GM23338 (cell line): Measurements from ENCODE around the gene ZBTB39. TPM values are rescaled to one million over a fixed set of nuclear protein-coding genes. Genes with fewer than 3 reads are reported as not detected.

Experiments
- ATAC-seq: fragments of 200-7000 bp; cut with Tn5 transposase; 3 replicates; pipeline ENCODE4 v1.9.1; 2020
- DNase-seq: peaks from one replicate; pipeline ENCODE4 v3.0.0-alpha.2; 2015; ENCODE audit warnings: low spot score
- H2AFZ ChIP-seq: fragments of 200-600 bp; sonication (generic); 2 replicates; pipeline ENCODE4 v1.8.0; 2016; ENCODE audit warnings: antibody characterized with exemption, mild to moderate bottlenecking, moderate library complexity
- H3F3A ChIP-seq: fragments of 200-600 bp; sonication (generic); replicated peaks from 2 replicates; pipeline ENCODE4 v1.8.0; 2017; ENCODE audit warnings: antibody characterized with exemption, mixed run types, low read depth
- H3K27ac ChIP-seq: fragments of 200-600 bp; sonication (generic); 2 replicates; pipeline ENCODE4 v1.6.1; 2016; ENCODE audit warnings: low read depth
- H3K27me3 ChIP-seq: fragments of 200-600 bp; sonication (generic); 2 replicates; pipeline ENCODE4 v1.8.0; 2016; ENCODE audit warnings: mild to moderate bottlenecking, mixed run types, moderate library complexity; ENCODE audit not compliant: insufficient read depth
- H3K36me3 ChIP-seq: fragments of 200-600 bp; sonication (generic); 2 replicates; pipeline ENCODE4 v1.8.0; 2016; ENCODE audit warnings: mild to moderate bottlenecking; ENCODE audit not compliant: insufficient read depth
- H3K4me1 ChIP-seq: fragments of 200-600 bp; sonication (generic); 2 replicates; pipeline ENCODE4 v1.8.0; 2016; ENCODE audit warnings: mild to moderate bottlenecking, moderate library complexity; ENCODE audit not compliant: insufficient read depth
- H3K4me2 ChIP-seq: fragments of 200-600 bp; sonication (generic); 2 replicates; pipeline ENCODE4 v1.7.1; 2017; ENCODE audit warnings: mixed run types
- H3K4me3 ChIP-seq: fragments of 200-600 bp; sonication (generic); 2 replicates; pipeline ENCODE4 v1.6.1; 2016; ENCODE audit warnings: mixed run types
- H3K79me2 ChIP-seq: fragments of 200-600 bp; sonication (generic); replicated peaks from 2 replicates; pipeline ENCODE4 v1.8.0; 2017; ENCODE audit warnings: mild to moderate bottlenecking; ENCODE audit not compliant: insufficient read depth
- H3K9me2 ChIP-seq: fragments of 200-600 bp; sonication (generic); 2 replicates; pipeline ENCODE4 v1.8.0; 2017; ENCODE audit not compliant: insufficient read depth
- H4K20me1 ChIP-seq: fragments of 200-600 bp; sonication (generic); replicated peaks from 2 replicates; pipeline ENCODE4 v1.8.0; 2017; ENCODE audit warnings: mild to moderate bottlenecking; ENCODE audit not compliant: insufficient read depth
- H3K27ac Mint-ChIP-seq: 2 replicates; pipeline ENCODE4 v1.8.0; 2020; ENCODE audit warnings: inconsistent platforms, mild to moderate bottlenecking, moderate library complexity, mixed read lengths
- H3K27me3 Mint-ChIP-seq: 3 replicates; pipeline ENCODE4 v1.8.0; 2022; ENCODE audit warnings: low read depth, mild to moderate bottlenecking, moderate library complexity, mixed read lengths, inconsistent platforms; ENCODE audit not compliant: insufficient read depth, poor library complexity
- H3K36me3 Mint-ChIP-seq: 3 replicates; pipeline ENCODE4 v1.8.0; 2021; ENCODE audit warnings: low read depth, mild to moderate bottlenecking, inconsistent platforms, moderate library complexity, mixed read lengths
- H3K4me1 Mint-ChIP-seq: 3 replicates; pipeline ENCODE4 v1.8.0; 2020; ENCODE audit warnings: mild to moderate bottlenecking, inconsistent platforms, mixed read lengths
- H3K4me3 Mint-ChIP-seq: 3 replicates; pipeline ENCODE4 v1.8.0; 2021; ENCODE audit warnings: moderate library complexity, mild to moderate bottlenecking, inconsistent platforms, mixed read lengths
- H3K9me3 Mint-ChIP-seq: 3 replicates; pipeline ENCODE4 v1.8.0; 2020; ENCODE audit warnings: moderate library complexity, mild to moderate bottlenecking, inconsistent platforms, mixed read lengths
- NANOG ChIP-seq: IDR thresholded peaks from 2 replicates; pipeline ENCODE4 v1.6.1; 2016; ENCODE audit warnings: antibody characterized with exemption, borderline replicate concordance
- STAT1 ChIP-seq: IDR thresholded peaks from one replicate; pipeline ENCODE4 v1.6.1; 2016; ENCODE audit warnings: antibody characterized with exemption; ENCODE audit not compliant: unreplicated experiment
- ZNF331 ChIP-seq: fragments of 250-450 bp; sonication (Bioruptor Pico); IDR thresholded peaks from 2 replicates; pipeline ENCODE4 v1.5.0; 2020; ENCODE audit warnings: low read depth, mild to moderate bottlenecking, moderate library complexity
- polyA plus RNA-seq: library from polyadenylated mRNA; unstranded; fragments of >200 nt; fragmentation: Nextera tagmentation; extraction: Ambion mirVana; gene quantifications from 2 replicates; pipeline ENCODE4 v1.2.1, GENCODE V29; 2016
- total RNA-seq: library from RNA; depleted of rRNA; stranded (reverse); fragments of >200 nt; shearing (Covaris generic); gene quantifications from 2 replicates; pipeline ENCODE4 v1.2.3, GENCODE V29; 2014
- TF ChIP-seq, protein P1 (sequence below): fragments of 250-450 bp; sonication (Bioruptor Pico); IDR thresholded peaks from 2 replicates; pipeline ENCODE4 v1.5.0; 2020; ENCODE audit warnings: mild to moderate bottlenecking, moderate library complexity
- TF ChIP-seq, protein P2 (sequence below), 2 experiments: fragments of 200-600 bp in 1 of 2; sonication (generic) in 1 of 2; conservative IDR thresholded peaks; 2 replicates each; pipeline versions ENCODE4 v1.5.1 to v1.6.1; 2016 to 2017; ENCODE audit warnings: antibody characterized with exemption in 2 of 2, low read depth in 2 of 2, mild to moderate bottlenecking in 2 of 2, moderate library complexity in 1 of 2

The ZBTB39 gene
- total and polyA plus RNA-seq, 2 experiments from 2014 or later: 6.6 to 26.7 TPM

DNA sequence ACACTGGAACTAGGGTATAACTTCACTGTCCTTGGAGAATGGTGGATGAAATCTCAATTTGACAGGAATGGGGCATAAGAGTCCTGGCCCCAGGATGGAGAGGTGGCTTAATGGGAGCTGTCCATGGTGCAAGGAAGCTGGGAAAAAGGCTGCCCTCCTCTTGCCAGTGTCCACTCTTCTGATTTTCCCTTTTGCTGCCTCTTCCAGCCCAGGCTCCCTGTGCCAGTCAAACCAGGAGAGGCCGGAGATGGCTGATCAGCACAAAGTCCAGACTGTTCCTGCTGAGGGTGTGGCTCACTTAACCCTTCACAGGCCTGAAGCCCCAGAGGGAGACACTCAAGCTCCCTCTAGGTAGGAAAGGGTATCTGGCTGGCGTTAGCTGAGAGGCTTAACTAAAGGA, 43.5 kb upstream of the ZBTB39 start, which contains the start of gene MYO1A (continued):
- TF ChIP-seq, protein P1, sequence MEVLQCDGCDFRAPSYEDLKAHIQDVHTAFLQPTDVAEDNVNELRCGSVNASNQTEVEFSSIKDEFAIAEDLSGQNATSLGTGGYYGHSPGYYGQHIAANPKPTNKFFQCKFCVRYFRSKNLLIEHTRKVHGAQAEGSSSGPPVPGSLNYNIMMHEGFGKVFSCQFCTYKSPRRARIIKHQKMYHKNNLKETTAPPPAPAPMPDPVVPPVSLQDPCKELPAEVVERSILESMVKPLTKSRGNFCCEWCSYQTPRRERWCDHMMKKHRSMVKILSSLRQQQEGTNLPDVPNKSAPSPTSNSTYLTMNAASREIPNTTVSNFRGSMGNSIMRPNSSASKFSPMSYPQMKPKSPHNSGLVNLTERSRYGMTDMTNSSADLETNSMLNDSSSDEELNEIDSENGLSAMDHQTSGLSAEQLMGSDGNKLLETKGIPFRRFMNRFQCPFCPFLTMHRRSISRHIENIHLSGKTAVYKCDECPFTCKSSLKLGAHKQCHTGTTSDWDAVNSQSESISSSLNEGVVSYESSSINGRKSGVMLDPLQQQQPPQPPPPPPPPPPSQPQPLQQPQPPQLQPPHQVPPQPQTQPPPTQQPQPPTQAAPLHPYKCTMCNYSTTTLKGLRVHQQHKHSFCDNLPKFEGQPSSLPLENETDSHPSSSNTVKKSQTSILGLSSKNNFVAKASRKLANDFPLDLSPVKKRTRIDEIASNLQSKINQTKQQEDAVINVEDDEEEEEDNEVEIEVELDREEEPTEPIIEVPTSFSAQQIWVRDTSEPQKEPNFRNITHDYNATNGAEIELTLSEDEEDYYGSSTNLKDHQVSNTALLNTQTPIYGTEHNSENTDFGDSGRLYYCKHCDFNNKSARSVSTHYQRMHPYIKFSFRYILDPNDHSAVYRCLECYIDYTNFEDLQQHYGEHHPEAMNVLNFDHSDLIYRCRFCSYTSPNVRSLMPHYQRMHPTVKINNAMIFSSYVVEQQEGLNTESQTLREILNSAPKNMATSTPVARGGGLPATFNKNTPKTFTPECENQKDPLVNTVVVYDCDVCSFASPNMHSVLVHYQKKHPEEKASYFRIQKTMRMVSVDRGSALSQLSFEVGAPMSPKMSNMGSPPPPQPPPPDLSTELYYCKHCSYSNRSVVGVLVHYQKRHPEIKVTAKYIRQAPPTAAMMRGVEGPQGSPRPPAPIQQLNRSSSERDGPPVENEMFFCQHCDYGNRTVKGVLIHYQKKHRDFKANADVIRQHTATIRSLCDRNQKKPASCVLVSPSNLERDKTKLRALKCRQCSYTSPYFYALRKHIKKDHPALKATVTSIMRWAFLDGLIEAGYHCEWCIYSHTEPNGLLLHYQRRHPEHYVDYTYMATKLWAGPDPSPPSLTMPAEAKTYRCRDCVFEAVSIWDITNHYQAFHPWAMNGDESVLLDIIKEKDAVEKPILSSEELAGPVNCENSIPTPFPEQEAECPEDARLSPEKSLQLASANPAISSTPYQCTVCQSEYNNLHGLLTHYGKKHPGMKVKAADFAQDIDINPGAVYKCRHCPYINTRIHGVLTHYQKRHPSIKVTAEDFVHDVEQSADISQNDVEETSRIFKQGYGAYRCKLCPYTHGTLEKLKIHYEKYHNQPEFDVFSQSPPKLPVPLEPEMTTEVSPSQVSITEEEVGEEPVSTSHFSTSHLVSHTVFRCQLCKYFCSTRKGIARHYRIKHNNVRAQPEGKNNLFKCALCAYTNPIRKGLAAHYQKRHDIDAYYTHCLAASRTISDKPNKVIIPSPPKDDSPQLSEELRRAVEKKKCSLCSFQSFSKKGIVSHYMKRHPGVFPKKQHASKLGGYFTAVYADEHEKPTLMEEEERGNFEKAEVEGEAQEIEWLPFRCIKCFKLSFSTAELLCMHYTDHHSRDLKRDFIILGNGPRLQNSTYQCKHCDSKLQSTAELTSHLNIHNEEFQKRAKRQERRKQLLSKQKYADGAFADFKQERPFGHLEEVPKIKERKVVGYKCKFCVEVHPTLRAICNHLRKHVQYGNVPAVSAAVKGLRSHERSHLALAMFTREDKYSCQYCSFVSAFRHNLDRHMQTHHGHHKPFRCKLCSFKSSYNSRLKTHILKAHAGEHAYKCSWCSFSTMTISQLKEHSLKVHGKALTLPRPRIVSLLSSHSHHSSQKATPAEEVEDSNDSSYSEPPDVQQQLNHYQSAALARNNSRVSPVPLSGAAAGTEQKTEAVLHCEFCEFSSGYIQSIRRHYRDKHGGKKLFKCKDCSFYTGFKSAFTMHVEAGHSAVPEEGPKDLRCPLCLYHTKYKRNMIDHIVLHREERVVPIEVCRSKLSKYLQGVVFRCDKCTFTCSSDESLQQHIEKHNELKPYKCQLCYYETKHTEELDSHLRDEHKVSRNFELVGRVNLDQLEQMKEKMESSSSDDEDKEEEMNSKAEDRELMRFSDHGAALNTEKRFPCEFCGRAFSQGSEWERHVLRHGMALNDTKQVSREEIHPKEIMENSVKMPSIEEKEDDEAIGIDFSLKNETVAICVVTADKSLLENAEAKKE (CRISPR knock-in tag): no peak
- no peak for TF ChIP-seq STAT1

DNA sequence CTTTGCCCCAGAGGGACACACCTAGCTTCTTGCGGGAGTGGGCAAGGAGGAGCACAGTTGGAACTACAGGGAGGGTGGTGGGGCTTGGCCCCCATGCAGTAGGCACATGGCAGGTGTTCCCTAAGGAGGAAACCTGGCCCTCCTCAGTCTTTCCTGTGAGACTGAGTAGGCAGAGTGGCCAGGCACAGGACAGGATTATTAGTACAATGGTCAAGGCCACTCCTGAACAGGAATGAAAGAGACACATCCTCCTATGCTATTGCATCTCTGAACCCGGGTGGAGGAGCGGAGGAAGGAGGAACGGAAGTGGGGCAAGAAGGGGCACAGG, 42.7 kb upstream of the ZBTB39 start:
- H3K9me3 Mint-ChIP-seq: no peaks in the 10 kb centered on the region
- no peak for ATAC-seq
- Histone ChIP-seq H3F3A (0 out of 2 replicates have a peak, but pooled peaks cover 2% of the 10 kb centered on the region), H3K4me3 (no peak overlapping the region), H2AFZ (no peak overlapping the region), H3K4me2 (no peak overlapping the region), H4K20me1 (no peaks in the 10 kb centered on the region), H3K4me1 (no peaks in the 10 kb centered on the region), H3K27ac (no peak overlapping the region), H3K27me3 (no peaks in the 10 kb centered on the region), H3K79me2 (no peaks in the 10 kb centered on the region), H3K36me3 (no peaks in the 10 kb centered on the region), H3K9me2 (no peaks in the 10 kb centered on the region; the same call in 1 of the 2 replicates)
- H3K4me3 Mint-ChIP-seq: no peak overlapping the region
- H3K4me1 Mint-ChIP-seq: peaks cover 2% of the 10 kb centered on the region; the same call in 1 of the 3 replicates
- no peak for TF ChIP-seq STAT1
- TF ChIP-seq, protein P2, sequence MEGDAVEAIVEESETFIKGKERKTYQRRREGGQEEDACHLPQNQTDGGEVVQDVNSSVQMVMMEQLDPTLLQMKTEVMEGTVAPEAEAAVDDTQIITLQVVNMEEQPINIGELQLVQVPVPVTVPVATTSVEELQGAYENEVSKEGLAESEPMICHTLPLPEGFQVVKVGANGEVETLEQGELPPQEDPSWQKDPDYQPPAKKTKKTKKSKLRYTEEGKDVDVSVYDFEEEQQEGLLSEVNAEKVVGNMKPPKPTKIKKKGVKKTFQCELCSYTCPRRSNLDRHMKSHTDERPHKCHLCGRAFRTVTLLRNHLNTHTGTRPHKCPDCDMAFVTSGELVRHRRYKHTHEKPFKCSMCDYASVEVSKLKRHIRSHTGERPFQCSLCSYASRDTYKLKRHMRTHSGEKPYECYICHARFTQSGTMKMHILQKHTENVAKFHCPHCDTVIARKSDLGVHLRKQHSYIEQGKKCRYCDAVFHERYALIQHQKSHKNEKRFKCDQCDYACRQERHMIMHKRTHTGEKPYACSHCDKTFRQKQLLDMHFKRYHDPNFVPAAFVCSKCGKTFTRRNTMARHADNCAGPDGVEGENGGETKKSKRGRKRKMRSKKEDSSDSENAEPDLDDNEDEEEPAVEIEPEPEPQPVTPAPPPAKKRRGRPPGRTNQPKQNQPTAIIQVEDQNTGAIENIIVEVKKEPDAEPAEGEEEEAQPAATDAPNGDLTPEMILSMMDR (conservative IDR thresholded peaks at IDR 0.05; ENCODE audit: low read depth in 2 of 2): no peak
- no peak for TF ChIP-seq ZNF331 (CRISPR knock-in tag)
- TF ChIP-seq NANOG: no peak
- no peaks in the 10 kb centered on the region for H3K27me3 Mint-ChIP-seq
- peaks cover 6% of the 10 kb centered on the region; the same call in 2 of the 3 replicates for H3K36me3 Mint-ChIP-seq
- DNase-seq: no peak
- H3K27ac Mint-ChIP-seq: no peak overlapping the region
